ENCODE data around the gene EPRS1. TPM values are rescaled to one million over a fixed set of nuclear protein-coding genes. Genes with fewer than 3 reads are reported as not detected.
A peak's percentile ranks its signal among the peaks of the same experiment; 100 is the strongest.

Gene EPRS1
- total and polyA plus RNA-seq, 2 of the 13 experiments (the other 11 are each of a cell fraction or from before 2014, with no cell fraction given) = 86.1 to 124 TPM

DNA sequence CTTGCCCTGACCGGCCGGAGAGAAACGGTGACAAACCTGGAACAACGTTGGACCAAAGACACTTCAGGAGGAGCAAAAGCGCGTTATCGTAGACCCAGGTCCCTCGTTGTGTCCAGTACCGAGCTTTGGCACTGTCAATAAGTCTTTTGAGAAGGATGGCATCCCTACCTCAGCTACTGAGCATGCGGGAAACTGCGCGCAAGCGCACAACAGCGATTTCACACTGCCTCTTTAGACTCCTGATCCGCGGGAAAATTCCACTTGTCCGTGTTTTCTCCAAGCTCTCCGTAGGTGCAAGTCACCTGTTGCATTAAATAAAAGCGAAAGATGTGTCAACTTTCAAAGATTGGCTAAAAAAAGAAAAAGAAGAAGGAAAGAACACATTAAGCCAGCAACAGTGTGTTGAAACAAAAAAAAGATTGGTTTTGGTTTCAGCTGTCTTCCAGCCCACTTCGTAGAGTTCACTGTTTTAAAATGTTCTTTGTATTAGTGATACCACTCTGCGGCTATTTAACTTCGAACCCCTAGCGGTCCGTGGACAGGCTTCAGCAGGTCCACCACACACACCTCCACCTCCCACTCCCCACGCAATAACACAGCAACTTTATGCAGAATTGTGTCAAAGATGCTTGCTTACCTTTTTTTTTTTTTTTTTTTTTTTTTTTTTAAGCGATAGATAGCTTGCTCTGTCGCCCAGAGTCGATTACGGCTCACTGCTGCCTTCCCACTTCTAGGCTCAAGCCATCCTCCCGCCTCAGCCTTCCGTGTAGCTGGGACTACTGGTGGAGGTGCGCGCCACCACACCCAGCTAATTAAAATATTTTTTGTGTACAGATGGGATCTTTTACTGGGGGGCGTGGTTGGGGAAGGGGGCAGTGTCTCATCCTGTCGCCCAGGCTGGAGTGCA, 43.6 kb upstream of the EPRS1 start, which contains the start of gene BPNT1 (continued):
- TF ChIP-seq NR3C1 (CRISPR knock-in tag; IDR thresholded peaks at IDR 0.05) = no peak
- TF ChIP-seq GATA4 (IDR thresholded peaks at IDR 0.05; ENCODE audit: borderline replicate concordance, low read depth) = peak; percentile 39; the same call in 1 of the 2 replicates
- no peak for TF ChIP-seq SMAD9 (CRISPR knock-in tag; IDR thresholded peaks at IDR 0.05)
- TF ChIP-seq, protein P1, sequence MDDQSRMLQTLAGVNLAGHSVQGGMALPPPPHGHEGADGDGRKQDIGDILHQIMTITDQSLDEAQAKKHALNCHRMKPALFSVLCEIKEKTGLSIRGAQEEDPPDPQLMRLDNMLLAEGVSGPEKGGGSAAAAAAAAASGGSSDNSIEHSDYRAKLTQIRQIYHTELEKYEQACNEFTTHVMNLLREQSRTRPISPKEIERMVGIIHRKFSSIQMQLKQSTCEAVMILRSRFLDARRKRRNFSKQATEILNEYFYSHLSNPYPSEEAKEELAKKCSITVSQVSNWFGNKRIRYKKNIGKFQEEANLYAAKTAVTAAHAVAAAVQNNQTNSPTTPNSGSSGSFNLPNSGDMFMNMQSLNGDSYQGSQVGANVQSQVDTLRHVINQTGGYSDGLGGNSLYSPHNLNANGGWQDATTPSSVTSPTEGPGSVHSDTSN (CRISPR knock-in tag; IDR thresholded peaks at IDR 0.05; ENCODE audit: borderline replicate concordance) = no peak
- no peak for TF ChIP-seq PRPF4 (IDR thresholded peaks at IDR 0.05; ENCODE audit: low read depth, low read length, poor library complexity, severe bottlenecking)
- no peak for TF ChIP-seq MIER2 (CRISPR knock-in tag; IDR thresholded peaks at IDR 0.05)
- no peak for TF ChIP-seq ZNF143 (CRISPR knock-in tag; IDR thresholded peaks at IDR 0.05)
- TF ChIP-seq NCOA5 (CRISPR knock-in tag; IDR thresholded peaks at IDR 0.05) = 0 out of 2 replicates have a peak, but pooled peaks have one; percentile 33
- peak; percentile 38; the same call in 1 of the 2 replicates for TF ChIP-seq HCFC1 (IDR thresholded peaks at IDR 0.05; ENCODE audit: low read depth, low read length)
- TF ChIP-seq WIZ (CRISPR knock-in tag; IDR thresholded peaks at IDR 0.05) = no peak
- TF ChIP-seq ZNF451 (CRISPR knock-in tag; IDR thresholded peaks at IDR 0.05) = no peak
- TF ChIP-seq U2AF2 (IDR thresholded peaks at IDR 0.05; ENCODE audit: low read depth, low read length) = no peak
- TF ChIP-seq ZNF256 (CRISPR knock-in tag; conservative IDR thresholded peaks at IDR 0.05) = no peak
- no peak for TF ChIP-seq ARHGAP35 (CRISPR knock-in tag; IDR thresholded peaks at IDR 0.05; ENCODE audit: borderline replicate concordance)
- no peak for TF ChIP-seq ZNF296 (CRISPR knock-in tag; conservative IDR thresholded peaks at IDR 0.05)
- TF ChIP-seq, protein P2, sequence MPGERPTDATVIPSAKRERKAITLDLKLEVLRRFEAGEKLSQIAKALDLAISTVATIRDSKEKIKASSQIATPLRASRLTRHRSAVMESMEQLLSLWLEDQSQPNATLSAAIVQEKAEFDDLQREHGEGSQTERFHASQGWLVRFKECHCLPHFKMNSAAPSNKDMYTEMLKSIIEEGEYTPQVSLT (CRISPR knock-in tag; IDR thresholded peaks at IDR 0.05; ENCODE audit: borderline replicate concordance, low read depth) = no peak
- TF ChIP-seq HOXA5 (CRISPR knock-in tag; IDR thresholded peaks at IDR 0.05) = peak; percentile 78
- no peak for TF ChIP-seq AGO2 (optimal IDR thresholded peaks at IDR 0.05; ENCODE audit: low read depth, low read length)
- TF ChIP-seq ZNF768 (CRISPR knock-in tag; IDR thresholded peaks at IDR 0.05) = no peak
- TF ChIP-seq KLF16 (CRISPR knock-in tag; IDR thresholded peaks at IDR 0.05) = peak in 1 of 2 experiments; percentile 83; a peak in 2 of 4 replicates
- no peak for TF ChIP-seq SP1 (IDR thresholded peaks at IDR 0.05)
- peak; percentile 73 for TF ChIP-seq SP1 (CRISPR knock-in tag; IDR thresholded peaks at IDR 0.05)
- TF ChIP-seq FLYWCH1 (CRISPR knock-in tag; IDR thresholded peaks at IDR 0.05) = no peak; the same call in 1 of the 2 replicates
- peak; percentile 7; the same call in 1 of the 2 replicates for TF ChIP-seq NFE2L2 (IDR thresholded peaks at IDR 0.05; ENCODE audit: low read length)
- TF ChIP-seq EZH2 (conservative IDR thresholded peaks at IDR 0.05; ENCODE audit: low read depth, low read length) = no peak
- TF ChIP-seq ZNF33B (CRISPR knock-in tag; IDR thresholded peaks at IDR 0.05) = 0 out of 2 replicates have a peak, but pooled peaks have one; percentile 56
- TF ChIP-seq STAG1 (CRISPR knock-in tag; IDR thresholded peaks at IDR 0.05) = no peak
- TF ChIP-seq ZNF772 (CRISPR knock-in tag; IDR thresholded peaks at IDR 0.05) = peak; percentile 44; the same call in 1 of the 2 replicates
- no peak for TF ChIP-seq ZNF737 (CRISPR knock-in tag; IDR thresholded peaks at IDR 0.05; ENCODE audit: borderline replicate concordance)
- peak; percentile 46; the same call in 1 of the 2 replicates for TF ChIP-seq MXD4 (CRISPR knock-in tag; IDR thresholded peaks at IDR 0.05)
- no peak for TF ChIP-seq RBM39 (IDR thresholded peaks at IDR 0.05; ENCODE audit: low read depth, low read length, poor library complexity, severe bottlenecking)
- TF ChIP-seq ZNF101 (CRISPR knock-in tag; IDR thresholded peaks at IDR 0.05; ENCODE audit: borderline replicate concordance, low read depth) = no peak
